GM19023 (cell line): ENCODE measurements around the gene NDUFB10.

Experiments used
- ATAC-seq: cut with Tn5 transposase; IDR thresholded peaks from one replicate; pipeline ENCODE4 v1.9.1; 2021; ENCODE audit warnings: mild to moderate bottlenecking, moderate library complexity; ENCODE audit not compliant: unreplicated experiment

NDUFB10 gene

DNA sequence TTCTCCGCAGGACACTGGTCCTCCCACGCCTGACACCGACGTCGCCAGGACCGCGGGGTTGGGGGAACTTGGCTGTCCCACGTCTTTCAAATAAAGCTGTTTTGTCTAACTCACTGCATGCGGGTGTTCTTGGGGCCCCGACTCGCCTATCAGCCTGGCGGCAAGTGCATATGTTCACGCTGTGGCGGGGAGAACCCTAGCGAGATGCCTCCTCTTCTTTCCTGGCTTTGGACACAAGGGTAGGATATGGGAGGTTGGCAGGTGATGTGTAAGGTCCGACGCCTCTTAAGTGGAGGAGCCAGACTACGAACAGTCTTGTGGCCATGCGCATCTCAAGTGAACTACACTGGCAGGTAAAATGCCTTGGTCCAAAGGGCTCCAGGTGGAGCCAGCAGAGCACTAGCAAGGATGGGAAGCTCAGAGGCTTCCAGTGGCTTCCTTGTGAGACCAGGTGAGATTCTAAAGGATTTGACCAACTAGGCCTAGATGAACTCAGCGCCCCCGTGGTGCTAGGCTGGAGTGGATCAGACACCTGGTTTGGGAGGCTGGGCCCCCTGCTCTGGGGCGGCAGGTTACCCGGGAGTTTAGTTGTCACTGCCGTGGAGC, 6.2 kb downstream of the NDUFB10 start:
- ATAC-seq = no peak

DNA sequence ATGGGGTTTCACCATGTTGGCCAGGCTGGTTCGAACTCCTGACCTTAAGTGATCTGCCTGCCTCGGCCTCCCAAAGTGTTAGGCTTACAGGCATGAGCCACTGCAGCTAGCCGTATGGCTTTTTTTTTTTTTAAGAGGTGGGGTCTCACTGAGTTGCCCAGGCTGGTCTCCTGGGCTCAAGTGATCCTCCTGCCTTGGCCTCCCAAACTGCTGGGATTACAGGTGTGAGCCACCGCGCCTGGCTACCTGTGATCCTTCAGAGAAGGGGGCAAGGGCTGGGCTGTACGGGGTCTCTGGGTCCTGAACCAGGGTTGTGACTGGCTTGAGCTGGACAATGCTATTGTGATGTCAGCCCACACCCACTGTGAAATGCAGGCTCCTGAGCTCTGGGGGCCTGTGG, 7.1 kb downstream of the NDUFB10 start, which contains the start of gene RNF151:
RNF151 (plus strand) TSS at position 397 of the 400 bp plus-strand sequence. CDS start 26 bp downstream, outside the sequence.
- ATAC-seq = no peak

DNA sequence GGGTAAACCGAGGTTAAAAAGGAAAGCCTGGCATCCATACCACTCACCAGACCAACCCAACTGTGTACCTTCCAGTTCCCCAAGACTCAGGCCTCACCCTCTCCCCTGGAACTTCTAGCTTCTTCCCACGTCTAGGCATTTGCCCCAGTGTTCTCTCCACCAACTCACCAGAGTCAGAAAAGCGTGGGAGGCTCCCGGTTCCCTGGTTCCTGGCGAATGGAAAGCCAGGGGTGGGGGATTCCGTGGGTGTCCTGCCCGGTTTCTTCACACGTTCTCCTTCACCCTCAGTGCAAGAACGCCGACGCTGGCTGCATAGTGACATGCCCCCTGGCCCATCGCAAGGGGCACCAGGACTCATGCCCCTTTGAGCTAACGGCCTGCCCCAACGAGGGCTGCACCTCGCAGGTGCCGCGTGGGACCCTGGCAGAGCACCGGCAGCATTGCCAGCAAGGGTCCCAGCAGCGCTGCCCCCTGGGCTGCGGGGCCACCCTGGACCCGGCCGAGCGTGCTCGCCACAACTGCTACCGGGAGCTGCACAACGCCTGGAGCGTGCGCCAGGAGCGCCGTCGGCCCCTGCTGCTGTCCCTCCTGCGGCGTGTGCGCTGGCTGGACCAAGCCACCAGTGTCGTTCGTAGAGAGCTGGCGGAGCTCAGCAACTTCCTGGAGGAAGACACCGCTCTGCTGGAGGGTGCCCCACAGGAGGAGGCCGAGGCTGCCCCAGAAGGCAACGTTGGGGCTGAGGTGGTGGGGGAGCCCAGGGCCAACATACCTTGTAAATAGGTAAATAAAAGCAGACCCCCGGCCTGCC, 9.0 kb downstream of the NDUFB10 start:
- no peak for ATAC-seq

DNA sequence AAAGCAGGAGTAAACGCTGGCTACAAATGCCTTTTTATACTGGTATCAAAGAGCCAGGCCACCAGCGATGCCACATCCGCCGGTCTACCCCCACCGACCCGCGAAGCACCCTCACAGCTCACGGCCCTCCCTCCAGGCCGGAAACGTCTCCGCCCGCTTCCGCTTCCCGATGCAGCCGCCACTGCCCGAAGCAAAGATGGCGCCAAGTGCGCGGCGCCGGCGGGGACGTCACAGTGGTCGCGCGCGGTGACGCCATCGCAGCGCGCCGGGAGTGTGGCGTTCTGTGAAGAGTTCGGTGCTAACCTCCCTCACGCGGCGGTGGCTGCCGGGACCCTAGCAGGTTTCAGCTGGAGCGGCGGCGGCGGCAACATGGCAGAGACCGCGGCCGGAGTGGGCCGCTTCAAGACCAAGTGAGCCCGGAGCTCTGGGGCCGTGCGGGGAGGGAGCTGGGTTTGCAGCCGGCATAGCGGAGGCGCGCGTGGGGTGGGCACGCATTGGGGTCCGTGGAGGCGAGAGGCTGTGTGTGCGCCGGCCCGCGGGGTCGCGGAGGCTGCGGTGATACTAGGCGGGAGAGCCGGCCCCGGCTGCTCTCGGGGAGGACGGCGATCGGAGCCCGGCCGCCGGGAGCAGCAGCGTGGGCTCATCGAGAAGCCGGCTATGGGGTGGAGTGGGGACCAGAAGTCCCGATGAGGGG, 12.6 kb downstream of the NDUFB10 start, which contains the start of gene TBL3:
TBL3 (plus strand) TSS at position 258 of the 694 bp plus-strand sequence; CDS start at position 370, 112 bp downstream.
- peak; percentile 82 for ATAC-seq

DNA sequence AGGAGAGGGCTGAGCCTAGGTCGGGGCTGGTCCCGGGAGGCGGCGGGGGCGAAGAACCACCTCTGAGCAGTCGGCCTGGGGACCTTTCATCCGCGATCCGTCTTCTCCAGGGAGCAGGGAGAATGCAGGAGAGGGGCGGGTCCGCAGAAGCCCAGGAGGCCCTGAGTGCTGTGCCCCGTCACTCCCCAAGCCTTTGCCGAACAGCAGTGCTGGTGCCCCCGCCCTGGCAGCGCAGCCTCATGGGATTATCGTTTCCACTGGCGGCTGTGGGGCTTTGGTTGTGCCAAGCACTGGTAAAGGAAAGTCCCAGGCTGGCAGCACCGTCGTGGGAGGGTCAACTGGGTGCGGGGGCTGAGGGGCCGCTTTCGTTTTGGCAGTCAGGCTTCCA, 13.1 kb downstream of the NDUFB10 start:
- ATAC-seq = no peak

DNA sequence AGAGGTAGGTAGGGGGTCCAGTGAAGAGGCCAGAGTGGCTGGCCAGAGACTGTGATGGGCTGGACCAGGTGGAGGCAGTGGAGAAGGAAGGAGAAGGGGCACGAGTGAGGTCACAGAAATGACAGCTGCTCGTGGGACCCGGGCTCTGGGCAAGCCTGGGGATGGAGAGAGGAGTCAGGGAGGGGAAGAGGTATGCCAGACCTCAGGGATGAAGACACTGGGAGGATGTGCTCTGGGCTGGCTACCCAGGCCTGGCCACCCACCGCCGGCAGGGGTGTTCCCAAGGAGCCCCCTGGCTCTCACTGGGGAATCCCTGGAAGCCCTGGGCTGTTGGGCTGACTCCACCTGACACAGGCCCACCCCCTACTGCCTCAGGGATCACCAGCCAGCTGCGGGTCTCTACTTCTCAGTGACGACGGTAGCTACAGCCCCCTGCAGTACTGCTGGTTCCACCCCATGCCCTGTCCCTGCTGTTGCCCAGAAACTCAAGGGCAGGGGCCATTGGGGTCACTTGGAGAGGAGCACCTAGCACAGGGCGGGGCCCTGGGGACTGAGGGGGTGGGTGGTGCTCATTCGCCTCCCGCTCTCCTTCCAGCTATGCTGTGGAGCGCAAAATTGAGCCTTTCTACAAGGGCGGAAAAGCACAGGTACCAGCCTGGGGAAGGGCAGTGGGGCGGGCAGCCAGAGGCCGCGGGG, 14.3 kb downstream of the NDUFB10 start:
- no peak for ATAC-seq

DNA sequence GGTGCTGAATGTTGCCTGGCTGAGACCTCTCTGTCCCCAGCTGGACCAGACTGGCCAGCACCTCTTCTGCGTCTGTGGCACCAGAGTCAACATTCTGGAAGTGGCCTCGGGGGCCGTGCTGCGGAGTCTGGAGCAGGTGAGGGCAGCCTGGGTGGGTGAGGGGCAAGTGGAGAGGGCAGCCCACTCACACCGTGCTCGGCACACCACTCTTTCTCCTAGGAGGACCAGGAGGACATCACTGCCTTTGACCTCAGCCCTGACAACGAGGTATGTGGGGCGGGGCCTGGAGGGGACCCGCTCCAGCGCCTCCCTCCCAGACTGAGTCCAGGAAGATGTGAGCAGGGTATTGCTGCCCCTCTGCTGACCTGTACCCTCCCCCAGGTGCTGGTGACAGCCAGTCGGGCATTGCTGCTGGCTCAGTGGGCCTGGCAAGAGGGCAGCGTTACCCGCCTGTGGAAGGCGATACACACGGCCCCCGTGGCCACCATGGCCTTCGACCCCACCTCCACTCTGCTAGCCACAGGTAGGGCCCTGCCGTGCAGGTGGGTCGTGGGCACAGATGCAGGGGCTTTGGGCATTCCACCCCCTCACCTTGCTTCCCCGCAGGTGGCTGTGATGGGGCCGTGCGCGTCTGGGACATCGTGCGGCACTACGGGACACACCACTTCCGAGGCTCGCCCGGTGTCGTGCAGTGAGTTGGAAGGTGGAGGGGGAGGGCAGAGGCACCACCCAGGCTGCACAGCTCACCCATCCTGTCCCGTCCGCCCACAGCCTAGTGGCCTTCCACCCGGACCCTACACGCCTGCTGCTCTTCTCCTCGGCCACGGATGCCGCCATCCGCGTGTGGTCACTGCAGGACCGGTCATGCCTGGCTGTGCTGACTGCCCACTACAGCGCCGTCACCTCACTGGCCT, 15.1 kb downstream of the NDUFB10 start:
- ATAC-seq = no peak

DNA sequence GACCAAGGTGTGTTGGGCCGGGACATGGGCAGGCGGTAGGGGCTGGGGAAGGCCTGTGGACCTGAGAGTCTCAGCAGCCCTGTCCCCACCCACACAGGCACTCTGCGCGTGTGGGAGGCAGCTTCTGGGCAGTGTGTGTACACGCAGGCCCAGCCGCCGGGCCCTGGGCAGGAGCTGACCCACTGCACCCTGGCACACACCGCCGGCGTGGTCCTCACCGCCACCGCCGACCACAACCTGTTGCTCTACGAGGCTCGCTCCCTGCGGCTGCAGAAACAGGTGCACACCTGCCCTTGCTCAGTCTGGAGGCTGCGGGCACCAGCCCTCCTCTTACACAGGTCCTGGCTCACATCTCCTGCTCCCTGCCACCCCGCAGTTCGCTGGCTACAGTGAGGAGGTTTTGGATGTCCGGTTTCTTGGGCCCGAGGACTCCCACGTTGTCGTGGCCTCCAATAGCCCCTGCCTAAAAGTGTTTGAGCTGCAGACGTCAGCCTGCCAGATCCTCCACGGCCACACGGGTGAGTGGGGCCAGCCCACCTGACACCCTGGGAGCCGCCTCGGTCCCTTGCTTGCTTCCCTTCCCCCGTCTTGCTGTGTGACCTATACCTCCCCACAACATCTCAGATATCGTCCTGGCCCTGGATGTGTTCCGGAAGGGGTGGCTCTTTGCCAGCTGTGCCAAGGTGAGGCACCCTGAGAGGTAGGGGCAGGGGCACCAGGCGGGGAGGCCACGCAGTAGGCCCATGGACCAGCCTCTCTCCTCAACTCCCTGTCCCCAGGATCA, 16.3 kb downstream of the NDUFB10 start:
- no peak for ATAC-seq

DNA sequence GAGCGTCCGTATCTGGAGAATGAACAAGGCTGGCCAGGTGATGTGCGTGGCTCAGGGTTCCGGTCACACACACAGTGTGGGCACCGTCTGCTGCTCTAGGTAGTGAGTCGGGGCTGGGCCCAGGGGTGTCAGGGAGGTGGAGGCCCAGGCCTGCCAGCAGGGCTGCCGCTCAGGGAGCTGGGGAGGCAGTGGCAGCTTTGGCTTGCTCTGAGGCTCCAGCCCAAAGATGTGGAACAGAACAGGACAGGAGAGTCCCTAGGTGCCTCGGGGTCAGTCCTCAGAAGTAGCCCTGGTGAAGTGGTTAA, 16.8 kb downstream of the NDUFB10 start:
- no peak for ATAC-seq

DNA sequence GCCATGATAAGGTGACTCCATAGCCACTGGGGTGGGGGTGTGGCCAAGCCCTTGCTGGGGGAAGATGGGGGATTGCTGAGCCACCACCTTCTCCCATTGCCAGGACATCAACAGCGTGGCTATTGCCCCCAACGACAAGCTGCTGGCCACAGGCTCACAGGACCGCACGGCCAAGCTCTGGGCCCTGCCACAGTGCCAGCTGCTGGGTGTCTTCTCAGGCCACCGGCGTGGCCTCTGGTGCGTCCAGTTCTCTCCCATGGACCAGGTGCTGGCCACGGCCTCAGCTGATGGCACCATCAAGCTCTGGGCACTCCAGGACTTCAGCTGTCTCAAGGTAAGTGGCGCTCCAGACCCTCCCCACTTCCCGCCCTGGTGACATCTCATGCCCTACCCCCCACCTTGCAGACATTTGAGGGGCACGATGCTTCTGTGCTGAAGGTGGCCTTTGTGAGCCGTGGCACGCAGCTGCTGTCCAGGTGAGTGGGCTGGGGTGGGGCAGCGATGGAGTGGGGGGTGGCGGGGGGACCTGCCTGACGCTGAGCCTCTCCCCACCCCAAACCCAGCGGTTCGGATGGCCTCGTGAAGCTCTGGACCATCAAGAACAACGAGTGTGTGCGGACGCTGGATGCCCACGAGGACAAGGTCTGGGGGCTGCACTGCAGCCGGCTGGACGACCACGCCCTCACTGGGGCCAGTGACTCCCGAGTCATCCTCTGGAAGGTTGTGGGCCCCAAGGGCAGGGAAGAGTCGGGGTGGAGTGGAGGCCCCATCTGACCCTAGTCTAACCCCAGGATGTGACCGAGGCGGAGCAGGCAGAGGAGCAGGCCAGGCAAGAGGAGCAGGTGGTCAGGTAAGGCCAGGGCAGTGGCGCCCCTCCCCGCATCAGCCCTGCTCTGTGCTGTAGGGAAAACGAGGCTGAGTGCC, 17.9 kb downstream of the NDUFB10 start:
- ATAC-seq = no peak

DNA sequence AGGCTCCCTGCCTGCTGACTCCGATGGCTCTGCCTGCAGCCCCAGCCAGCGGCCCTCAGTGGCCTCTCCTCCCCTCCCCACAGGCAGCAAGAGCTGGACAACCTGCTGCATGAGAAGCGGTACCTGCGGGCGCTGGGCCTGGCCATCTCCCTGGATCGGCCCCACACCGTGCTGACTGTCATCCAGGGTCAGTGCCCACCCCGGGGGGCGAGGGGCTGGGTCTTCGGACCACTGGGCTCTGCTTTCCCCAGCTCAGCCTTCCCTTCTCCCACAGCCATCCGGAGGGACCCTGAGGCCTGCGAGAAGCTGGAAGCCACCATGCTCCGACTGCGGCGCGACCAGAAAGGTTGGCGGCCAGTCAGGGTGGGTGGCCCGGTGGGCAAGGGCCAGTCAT, 18.5 kb downstream of the NDUFB10 start:
- no peak for ATAC-seq

DNA sequence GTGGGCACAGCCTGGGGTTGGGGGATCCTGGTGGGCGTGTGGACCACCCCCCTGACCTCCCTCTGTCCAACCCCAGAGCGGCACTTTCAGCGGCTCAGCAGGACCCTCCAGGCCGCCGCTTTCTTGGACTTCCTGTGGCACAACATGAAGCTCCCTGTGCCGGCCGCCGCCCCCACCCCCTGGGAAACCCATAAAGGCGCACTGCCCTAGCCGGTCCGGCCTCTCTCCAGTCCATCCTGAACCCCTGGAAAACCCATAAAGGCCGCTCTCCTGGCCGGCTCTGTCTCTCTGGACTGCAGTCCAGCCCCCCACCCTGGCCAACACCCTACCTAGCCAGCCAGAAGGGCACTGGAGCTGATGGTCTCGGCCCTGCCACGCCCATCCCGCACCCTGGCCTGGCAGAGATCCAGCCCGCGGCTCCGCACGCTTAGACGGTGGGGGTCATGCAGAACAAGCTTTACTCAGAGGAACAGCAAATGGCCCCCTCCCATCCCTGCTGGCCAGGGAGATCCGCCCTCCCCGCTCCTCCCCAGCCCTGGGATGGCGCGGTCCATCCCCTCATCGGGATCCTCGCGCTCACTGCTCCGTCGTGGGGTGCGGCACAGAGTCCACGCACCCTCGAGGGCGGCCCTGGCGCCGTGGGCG, 19.3 kb downstream of the NDUFB10 start:
- ATAC-seq = no peak

DNA sequence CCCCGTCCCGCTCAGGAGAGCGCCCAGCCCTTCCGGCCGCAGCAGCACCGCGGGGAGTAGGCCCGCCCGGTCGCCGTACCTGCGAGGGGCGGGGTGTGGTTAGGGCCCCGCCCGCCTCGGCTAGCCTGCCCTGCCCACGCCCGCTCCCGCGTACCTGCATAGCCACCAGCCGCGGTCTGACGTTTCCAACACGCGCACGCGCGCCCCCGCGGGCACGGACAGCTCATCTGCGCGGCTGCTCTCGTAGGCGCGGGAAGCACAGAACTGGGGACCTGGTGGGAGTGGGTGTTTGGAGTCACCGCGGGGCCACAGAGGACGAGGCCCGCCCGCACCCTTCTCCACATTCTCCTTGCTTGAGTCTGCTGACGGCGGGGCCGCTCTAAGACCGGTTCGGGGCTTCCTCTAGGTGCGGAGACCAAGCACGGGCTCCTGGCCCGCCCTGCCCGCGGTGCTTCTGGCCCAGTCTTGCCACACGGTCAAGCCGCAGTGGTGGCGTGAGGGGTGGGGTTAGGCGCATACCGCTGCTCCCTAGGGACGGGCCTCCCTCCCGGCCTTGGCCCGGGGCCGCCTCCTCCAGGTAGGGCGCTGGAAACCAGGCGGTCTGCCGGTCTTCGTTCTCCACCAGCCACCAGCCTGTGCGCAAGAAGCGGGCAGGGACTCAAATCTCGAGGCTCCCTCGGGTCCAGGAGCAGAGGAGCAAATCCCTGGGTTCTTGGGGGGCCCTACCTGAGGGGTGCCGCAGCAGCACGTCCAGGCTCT, 20.1 kb downstream of the NDUFB10 start:
- no peak for ATAC-seq

DNA sequence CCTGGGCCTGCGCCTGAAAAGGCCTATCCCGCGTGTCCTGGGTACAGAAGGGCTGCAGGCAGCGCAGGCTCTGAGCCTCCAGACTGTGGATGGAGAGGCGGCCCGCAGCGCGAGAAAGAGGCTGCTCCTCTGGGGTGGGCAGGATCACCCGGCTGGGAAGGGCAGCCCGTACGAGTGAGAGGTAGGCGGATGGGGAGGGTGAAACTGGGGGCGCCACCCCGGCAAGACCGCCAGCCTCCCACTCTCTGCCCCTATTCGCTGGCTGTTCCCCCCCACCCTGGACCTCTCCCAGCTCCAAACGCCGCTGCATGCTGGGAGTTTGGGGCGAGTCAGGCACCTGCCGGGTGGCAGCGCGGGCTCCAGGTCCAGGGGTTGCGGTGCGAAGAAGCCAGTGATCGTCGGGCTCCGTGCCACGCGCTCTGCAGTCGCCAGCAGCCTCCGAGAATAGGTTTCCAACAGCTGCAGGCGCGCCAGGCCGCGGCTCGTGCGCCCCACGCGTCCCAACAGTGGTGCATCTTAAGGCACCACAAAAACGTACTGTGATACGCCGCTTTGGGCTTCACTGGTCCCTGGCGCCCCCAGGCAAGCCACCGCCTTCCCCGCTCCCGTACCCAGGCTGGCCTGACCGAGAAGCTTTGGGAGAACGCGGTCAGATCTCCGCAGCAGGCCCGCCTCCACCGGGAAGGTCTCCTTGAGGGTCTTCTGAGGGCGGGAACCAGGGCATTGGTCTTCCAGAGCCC, 20.9 kb downstream of the NDUFB10 start:
- no peak for ATAC-seq

DNA sequence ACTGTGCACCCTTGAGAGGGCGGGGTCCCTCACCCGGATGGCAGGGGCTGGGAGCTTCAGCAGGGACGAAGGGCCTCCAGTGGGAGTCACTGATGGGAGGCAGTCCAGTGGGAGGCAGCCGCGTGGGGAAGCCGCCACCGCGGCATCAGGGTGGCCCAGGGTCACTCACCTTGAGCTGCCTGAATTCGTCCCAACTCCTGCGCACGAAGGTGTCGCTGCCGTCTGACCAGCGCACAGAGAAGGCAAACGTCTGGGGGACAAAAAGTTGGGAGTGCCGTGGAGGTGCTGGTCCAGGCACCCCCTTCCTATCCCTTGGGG, 21.4 kb downstream of the NDUFB10 start:
- ATAC-seq = no peak

DNA sequence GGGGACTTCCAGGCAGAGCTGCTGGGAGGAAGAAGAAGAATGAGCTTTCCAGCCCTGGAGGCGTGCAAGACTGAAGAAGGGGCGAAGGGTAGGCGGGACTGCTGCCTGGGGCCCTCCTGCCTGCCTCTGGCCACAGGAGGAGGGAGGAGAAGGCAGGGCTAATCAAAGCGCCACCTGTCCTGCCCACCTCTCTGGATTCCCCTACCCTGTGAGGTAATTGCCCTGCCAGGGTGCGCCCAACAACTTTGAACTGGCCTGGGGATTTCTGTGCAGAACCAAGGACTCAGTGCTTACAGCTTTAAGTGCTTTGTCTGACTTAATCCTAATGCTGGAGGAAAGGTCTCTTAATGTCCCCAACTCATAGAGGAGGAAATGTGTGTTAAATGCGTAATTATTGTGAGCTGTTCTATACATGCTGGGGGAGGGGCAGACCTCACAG, 22.1 kb downstream of the NDUFB10 start, which contains the start of gene NOXO1:
NOXO1 (minus strand) TSS at position 72 of the 439 bp plus-strand sequence. CDS start 290 bp downstream, outside the sequence.
- no peak for ATAC-seq
